ENCODE results near the gene TMC1. TPM values are rescaled to one million over a fixed set of nuclear protein-coding genes. Genes with fewer than 3 reads are reported as not detected.
"Not testable (repeated sequence)": the region's sequence is repeated elsewhere in the genome, so short reads cannot be mapped to it uniquely, and the experiment has no call there.

The TMC1 gene
- total RNA-seq, 4 donors from 2014 or later, result 0.30 to 2.3 (median 0.44) TPM; not detected in 1

DNA sequence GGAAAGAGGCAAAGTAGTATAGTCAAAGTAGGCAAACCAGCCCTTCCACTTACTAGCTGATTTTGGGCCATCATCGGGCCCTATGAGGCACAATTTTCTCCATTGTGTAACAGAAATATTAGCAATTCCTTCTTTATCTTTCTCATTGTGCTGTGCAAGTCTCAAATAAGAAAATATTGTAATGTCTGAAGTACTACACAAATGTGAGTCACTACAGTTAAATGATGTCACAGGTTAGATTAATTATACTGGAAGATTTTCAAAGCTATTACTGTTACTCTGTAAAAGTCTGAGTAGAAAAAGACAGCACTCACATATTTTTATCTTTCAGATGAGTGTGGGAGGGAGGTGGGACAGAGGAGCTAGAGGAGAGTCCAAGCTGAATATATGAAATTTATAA is 12.4 kb upstream of the TMC1 start:
- Histone ChIP-seq H3K27ac (peak overlapping the region in 1 of 4 donors; percentile 13), H3K4me3 (no peak overlapping the region)

DNA sequence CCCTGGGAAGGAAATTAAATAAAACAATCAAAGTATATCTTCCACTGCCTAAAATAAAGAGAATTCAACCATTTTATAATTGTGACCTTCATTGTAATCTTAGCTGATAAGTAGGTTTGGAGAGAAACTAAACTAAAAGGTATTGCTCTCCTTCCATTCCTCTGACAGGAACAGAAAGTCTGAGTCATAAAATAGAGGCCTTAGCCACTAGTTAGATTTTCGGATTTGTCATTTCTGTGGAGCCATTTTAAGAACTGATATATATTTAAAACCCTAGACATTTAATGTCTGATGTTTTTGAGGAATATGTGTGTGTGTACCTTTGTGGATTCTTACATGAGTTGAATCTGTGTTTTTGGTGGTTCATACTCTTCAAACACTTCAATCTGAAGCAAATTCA is 11.8 kb upstream of the TMC1 start:
- no peak overlapping the region for H3K4me3 ChIP-seq
- WGBS, 2 donors, result 51 to 58% methylated on average over 1 of the region's 1 CpG
- no peaks in the 10 kb centered on the region for H3K27me3 ChIP-seq
- H3K4me1 ChIP-seq, result peaks cover 0 to 9% (median 3%) of the 10 kb centered on the region in 4 donors
- H3K27ac ChIP-seq, result no peak overlapping the region
- no peak for DNase-seq (ENCODE audit: low spot score in 2 of 2)
- TF ChIP-seq EP300 (IDR thresholded peaks at IDR 0.05) (no peak), POLR2A (IDR thresholded peaks at IDR 0.05) (no peak)
- TF ChIP-seq, protein P1, sequence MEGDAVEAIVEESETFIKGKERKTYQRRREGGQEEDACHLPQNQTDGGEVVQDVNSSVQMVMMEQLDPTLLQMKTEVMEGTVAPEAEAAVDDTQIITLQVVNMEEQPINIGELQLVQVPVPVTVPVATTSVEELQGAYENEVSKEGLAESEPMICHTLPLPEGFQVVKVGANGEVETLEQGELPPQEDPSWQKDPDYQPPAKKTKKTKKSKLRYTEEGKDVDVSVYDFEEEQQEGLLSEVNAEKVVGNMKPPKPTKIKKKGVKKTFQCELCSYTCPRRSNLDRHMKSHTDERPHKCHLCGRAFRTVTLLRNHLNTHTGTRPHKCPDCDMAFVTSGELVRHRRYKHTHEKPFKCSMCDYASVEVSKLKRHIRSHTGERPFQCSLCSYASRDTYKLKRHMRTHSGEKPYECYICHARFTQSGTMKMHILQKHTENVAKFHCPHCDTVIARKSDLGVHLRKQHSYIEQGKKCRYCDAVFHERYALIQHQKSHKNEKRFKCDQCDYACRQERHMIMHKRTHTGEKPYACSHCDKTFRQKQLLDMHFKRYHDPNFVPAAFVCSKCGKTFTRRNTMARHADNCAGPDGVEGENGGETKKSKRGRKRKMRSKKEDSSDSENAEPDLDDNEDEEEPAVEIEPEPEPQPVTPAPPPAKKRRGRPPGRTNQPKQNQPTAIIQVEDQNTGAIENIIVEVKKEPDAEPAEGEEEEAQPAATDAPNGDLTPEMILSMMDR (IDR thresholded peaks at IDR 0.05), result no peak
- no peaks in the 10 kb centered on the region for H3K9me3 ChIP-seq
- H3K36me3 ChIP-seq, result no peaks in the 10 kb centered on the region

More for the DNA sequence above, 12.4 kb upstream of the TMC1 start:
- H3K9me3 ChIP-seq, result no peaks in the 10 kb centered on the region
- 51 to 61% methylated on average over 1 of the region's 1 CpG for WGBS, 2 donors
- no peaks in the 10 kb centered on the region for H3K27me3 ChIP-seq
- DNase-seq (ENCODE audit: low spot score in 2 of 2), result no peak
- H3K36me3 ChIP-seq, result no peaks in the 10 kb centered on the region
- H3K4me1 ChIP-seq, result peaks cover 0 to 9% (median 3%) of the 10 kb centered on the region in 4 donors
- no peak for TF ChIP-seq POLR2A (IDR thresholded peaks at IDR 0.05)

DNA sequence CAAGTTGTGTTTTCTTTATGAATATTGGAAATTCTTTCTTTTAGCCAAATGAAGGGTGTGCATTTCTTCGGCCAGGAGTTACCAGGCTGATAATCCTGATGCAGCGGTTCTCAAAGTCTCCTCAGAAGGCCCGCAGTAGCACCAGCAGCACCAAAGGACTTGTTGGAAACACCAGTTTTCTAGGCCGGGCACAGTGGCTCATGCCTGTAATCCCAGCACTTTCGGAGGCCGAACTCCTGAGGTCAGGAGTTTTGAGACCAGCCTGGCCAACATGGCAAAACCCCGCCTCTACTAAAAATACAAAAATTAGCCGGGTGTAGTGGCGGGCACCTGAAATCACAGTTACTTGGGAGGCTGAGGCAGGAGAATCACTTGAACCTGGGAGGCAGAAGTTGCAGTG is 397 bp upstream of the TMC1 start:
- H3K4me3 ChIP-seq; H3K4me1 ChIP-seq; H3K36me3 ChIP-seq; H3K27ac ChIP-seq; H3K9me3 ChIP-seq; DNase-seq (ENCODE audit: low spot score in 2 of 2); H3K27me3 ChIP-seq: not testable (repeated sequence)
- WGBS, 2 donors, result 92 to 98% methylated on average over 9 of the region's 9 CpGs

DNA sequence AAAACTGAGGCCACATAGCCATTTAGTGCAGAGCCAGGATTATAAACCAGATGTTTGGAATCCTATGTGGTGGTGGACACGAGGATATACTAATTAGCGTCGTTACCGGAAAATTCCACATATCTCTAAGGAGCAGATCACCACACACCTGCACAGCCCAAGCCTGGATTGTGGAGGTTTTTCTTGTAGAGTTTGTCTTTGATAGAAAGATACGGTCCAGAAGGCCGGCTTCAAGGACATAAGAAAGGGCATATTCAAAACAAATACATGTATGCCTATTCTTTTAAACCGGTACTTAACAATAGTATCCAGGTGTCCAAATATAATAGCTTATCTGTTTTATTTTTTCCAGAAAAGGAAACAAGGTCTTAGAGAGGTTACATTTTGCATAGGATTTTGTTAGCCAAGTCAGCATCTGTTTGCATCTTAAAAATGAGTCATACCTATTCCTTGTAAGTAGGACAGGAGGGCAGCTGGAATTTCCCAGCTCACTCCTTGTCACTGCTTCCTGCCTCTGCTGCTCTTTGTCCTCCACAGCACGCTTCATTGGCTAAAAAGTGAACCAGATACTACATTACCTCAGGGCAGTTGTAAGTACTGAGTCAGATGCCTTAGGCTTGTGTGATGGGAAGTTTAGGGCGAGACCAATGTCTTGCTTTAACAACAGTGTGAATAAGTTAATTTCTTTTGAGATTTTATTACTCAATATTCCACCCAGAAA is 3.6 kb downstream of the TMC1 start:
- WGBS, 2 donors, result 78% methylated on average over 9 of the region's 9 CpGs
- H3K9me3 ChIP-seq, result no peaks in the 10 kb centered on the region
- H3K27me3 ChIP-seq, result no peaks in the 10 kb centered on the region
- no peak overlapping the region for H3K4me3 ChIP-seq
- no peaks in the 10 kb centered on the region for H3K36me3 ChIP-seq
- peak overlapping the region in 2 of 4 donors; percentile 26 to 86 for H3K27ac ChIP-seq
- peaks cover 0 to 36% (median 19%) of the 10 kb centered on the region in 4 donors for H3K4me1 ChIP-seq
- no peak for DNase-seq (ENCODE audit: low spot score in 2 of 2)
- peak in 1 of 2 donors; percentile 46 for TF ChIP-seq EP300 (IDR thresholded peaks at IDR 0.05)
- TF ChIP-seq, protein P1 (IDR thresholded peaks at IDR 0.05), result no peak

DNA sequence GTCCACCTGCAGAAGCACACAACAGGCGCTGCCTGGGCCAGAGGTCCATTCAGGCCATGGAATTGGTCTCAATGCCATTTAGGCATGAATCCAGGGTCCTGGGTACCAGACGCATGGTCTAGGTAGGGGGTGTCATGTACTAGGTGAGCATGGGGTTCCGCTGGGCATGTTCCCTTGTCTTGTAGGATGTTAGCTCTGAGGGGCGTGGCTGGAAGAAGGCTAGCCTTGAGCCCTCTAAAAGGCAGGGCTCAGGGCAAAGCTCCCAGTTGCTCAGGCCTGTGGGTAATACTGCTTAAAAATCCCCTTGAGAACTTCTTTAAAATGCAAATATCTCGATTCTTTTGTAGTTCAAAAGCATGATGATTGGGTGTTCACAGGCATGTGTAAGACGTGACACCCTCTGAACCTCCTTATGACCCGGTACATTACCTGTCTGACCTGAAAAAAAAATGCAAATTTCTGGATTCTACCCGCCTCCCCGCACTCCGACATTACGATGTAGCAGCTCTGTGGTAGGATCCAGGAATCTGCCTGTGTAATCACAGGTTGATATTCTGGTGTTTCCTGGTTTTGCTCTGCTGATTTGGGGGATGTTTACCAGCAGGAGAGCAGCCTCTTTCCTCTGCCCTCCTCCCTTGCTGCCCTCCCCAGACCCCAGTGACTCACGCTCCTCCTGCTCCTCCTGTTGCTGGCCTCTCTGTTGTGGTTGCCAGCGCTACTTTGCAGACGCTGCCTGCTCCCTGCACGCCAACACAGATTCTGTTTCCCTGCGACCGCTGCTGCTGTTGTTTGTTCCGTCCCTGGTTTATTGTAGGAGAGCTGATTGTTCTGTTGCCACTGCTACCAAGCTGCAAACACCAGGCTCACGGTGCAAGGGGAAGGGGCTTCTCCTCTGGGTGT is 5.7 kb downstream of the TMC1 start:
- Histone ChIP-seq H3K27me3 (no peaks in the 10 kb centered on the region), H3K9me3 (peaks cover 0 to 6% (median 2%) of the 10 kb centered on the region in 4 donors), H3K4me1 (peaks cover 0 to 36% (median 19%) of the 10 kb centered on the region in 4 donors), H3K4me3 (peak overlapping the region; percentile 2 to 23 (median 22)), H3K36me3 (no peaks in the 10 kb centered on the region), H3K27ac (peak overlapping the region; percentile 47 to 92 (median 76))
- 29 to 30% methylated on average over 19 of the region's 19 CpGs for WGBS, 2 donors
- TF ChIP-seq POLR2A (IDR thresholded peaks at IDR 0.05), result peak in 1 of 2 donors; percentile 57
- TF ChIP-seq, protein P1 (IDR thresholded peaks at IDR 0.05), result no peak
- peak in 1 of 2 donors; percentile 91 for TF ChIP-seq EP300 (IDR thresholded peaks at IDR 0.05)
- DNase-seq (ENCODE audit: low spot score in 2 of 2), result peak; percentile 57 to 65

DNA sequence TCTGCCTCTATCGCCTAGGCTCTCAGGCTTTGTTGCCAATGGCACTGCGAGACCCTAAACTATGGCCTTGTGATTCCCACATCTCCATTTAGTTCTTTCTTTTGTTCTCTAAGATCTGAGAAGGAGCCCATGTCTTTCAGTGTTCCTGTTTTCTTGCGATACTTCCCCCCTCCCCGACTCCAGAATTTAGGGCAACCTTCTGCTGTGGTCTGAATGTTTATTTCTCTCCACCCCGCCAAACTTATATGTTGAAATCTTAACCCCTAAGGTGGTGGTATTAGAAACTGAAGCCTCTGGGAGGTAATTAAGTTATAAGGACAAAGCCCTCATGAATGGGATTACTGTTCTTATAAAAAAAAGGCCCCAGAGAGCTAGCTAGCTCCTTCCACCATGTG is 6.4 kb downstream of the TMC1 start:
- Histone ChIP-seq H3K36me3 (no peaks in the 10 kb centered on the region), H3K27ac (peak overlapping the region; percentile 47 to 92 (median 76)), H3K4me3 (peak overlapping the region; percentile 2 to 23 (median 22)), H3K27me3 (no peaks in the 10 kb centered on the region), H3K4me1 (peaks cover 0 to 36% (median 19%) of the 10 kb centered on the region in 4 donors), H3K9me3 (peaks cover 0 to 6% (median 2%) of the 10 kb centered on the region in 4 donors)
- TF ChIP-seq POLR2A (IDR thresholded peaks at IDR 0.05), result no peak
- no peak for TF ChIP-seq EP300 (IDR thresholded peaks at IDR 0.05)
- TF ChIP-seq, protein P1 (IDR thresholded peaks at IDR 0.05), result no peak
- 9 to 13% methylated on average over 5 of the region's 5 CpGs for WGBS, 2 donors
- DNase-seq (ENCODE audit: low spot score in 2 of 2), result no peak

All from tibial nerve (tissue), 4 donors.